GM19023 (cell line): ENCODE results near the gene IL19.

ENCODE experiments used
- ATAC-seq: cut with Tn5 transposase; IDR thresholded peaks from one replicate; pipeline ENCODE4 v1.9.1; 2021; ENCODE audit warnings: mild to moderate bottlenecking, moderate library complexity; ENCODE audit not compliant: unreplicated experiment

The IL19 gene, protein sequence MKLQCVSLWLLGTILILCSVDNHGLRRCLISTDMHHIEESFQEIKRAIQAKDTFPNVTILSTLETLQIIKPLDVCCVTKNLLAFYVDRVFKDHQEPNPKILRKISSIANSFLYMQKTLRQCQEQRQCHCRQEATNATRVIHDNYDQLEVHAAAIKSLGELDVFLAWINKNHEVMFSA

DNA sequence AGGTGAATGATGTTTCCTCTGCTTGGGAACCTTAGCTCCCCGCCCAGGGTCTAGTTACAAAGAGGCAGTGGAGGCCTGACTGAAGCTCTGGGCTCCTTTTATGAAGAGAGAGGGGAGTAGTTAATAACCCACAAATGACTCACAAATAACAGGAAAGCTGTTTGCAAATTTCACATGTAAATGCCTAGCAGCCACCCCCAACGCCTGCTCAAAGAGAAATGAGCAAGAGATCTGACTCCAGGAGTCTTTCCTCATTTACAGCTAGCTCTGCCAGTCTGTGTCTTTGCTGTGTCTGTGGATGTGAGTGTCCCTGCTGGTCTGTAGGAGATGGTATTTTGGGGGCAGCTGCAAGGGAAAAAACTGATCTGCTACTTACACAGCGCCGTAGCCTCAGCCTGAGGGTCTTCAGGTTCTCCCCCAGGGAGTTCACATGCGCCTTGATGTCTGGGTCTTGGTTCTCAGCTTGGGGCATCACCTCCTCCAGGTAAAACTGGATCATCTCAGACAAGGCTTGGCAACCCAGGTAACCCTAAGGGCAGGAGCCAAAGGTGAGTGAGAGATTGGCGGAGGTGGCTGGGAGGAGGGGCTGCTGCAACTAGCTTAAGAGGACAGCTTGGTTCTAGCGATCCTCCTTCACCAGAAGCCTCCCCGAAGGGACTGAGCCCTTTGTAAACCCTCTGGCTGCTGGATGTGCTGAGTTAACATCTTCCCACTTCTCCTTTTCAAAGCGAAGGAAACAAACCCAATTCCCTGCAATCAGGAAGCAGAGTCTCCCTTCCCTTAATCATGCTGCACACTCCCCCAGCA, at the start of gene IL19:
TSS of gene IL19 (plus strand) at position 243 of the 807 bp plus-strand sequence. CDS start 65,890 bp downstream, outside the sequence.
- no peak for ATAC-seq

DNA sequence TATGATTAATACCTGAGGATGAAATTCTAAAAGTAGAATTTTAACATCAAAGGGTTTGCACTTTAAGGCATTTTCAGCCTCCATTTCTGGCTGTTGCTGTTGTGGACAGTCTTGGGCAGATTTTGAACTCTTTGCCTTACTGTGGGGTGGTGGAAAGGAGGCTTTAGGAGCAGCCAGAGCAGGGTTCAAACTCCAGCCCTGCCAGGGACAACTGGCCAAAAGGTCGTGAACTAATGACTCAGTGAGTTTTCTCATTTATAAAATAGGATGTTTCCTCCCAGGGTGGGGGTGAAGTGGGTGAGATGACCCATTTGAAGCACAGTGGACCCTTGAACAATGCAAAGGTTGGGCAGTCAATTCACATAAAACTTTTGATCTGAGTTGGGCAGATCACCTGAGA, 49.1 kb upstream of the IL19 start:
- no peak for ATAC-seq

DNA sequence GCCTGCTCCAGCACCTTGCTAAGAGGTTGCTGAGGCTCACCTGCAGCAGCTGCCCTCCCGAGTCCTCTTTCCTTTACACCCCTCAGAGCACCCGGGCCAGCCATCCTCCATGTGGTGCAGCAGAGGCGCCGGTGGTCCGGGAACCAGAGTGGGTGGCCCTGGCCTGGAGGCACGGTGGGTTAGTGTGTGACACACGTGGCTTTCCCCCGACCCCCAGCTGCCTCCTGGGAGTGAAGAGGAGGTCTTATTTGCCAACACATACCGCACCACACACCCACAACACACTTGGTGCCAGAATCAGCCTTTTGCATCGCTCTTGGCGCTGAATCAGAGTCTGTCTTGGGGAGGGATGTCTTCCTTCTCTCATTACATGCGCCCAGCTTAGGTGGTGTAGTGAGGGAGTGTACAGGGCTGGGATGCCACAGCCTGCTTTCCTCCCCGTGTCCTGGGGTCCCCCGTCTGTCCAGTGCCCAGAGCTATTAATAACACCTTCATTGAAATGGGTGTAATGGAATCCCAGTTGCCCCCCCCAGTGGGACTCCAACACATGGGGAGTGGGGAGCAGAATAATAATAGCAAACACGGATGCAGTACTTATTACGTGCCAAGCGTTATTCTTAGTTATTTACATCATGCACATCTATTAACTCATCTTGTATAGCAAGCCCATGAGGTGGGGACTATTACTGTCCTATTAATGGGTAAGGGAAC, 47.7 kb upstream of the IL19 start:
- no peak for ATAC-seq

DNA sequence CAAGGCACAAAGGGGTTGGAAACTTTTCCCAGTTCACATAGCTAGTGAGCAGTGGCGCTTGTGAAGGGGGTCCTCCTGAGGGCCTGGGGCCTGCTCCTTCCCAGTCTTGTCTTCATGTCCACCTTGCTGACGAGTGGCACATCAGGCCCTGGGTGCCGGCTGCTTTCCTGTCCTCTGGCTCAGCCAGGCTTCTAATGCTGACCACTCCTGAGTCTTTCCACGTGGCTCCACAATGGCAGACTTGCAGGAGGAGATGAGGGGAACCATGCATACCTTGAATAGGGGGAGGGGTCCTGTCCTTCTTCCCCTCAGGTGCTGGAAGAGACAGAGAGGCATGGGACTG, 47.1 kb upstream of the IL19 start:
- no peak for ATAC-seq

DNA sequence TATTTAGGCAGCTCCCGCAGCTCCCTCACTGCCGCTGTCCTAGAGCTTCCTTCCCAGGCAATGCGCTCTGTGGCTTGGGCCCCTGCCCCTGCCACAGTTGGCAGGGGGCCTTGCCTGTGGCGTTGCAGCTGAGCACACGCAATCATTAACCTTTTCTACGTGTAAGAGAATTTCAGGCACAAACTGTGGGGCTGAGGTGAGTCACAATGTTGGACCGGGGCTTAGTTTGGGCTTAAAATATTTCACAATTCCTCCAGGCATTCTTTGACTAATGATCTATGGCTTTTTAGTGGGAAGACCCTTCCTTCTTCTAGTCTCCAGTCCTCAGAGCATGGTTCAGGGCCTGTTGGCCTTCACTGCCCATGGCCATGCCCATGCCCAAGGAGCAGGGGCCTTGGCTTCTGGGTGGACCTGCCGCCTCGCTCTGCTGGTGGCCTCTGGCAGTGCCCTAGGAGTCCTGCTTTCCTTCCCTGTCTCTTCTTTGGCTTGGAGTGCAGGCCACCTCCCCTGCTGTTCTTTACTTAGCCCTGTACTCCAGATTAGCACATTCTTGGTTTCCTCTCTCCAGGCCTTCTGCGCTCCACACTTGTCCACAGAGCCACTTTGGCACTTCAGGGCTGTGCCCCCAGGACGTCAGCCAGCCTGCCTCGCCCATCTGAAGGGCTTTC, 46.6 kb upstream of the IL19 start:
- ATAC-seq, result no peak

DNA sequence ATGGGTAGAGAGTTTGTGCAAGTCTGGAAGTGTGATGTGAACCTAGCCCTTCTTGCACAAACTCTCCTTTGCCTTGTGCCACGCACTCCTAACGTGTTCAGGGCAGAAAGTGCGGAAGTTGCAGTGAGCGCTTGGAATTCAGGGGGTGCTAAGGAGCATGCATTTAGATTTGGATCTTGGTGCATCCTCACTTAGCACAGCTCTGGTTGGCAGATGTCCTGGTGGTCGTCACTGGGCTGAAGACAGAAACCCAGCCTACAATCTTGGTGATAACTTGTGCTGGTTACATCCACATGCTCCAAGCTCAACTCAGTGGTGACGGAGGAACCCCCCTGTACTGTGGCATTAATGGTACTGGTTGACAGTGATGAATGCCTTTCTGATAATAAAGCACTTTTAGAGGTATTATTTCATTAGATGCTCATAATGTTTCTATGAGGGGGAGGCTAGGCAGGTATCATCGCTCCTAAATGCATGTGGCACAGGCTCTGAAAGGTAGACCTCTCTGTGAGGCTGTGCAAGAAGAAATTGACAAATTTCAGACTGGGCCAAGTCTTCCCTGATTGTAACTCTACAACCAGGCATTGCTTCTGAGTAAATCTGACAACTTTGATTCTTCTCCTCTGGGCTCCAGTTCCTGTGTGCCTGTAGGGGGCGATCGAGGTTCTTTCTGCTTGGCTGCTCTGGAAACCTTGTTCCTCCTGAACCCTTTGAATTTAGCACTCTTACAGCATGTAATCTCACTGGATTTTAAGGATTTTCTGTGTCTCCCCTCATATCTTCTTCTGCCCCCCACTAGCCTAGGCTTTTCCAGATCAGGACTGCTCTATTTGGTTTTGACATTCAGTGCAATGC, 45.2 kb upstream of the IL19 start:
- ATAC-seq, result no peak

DNA sequence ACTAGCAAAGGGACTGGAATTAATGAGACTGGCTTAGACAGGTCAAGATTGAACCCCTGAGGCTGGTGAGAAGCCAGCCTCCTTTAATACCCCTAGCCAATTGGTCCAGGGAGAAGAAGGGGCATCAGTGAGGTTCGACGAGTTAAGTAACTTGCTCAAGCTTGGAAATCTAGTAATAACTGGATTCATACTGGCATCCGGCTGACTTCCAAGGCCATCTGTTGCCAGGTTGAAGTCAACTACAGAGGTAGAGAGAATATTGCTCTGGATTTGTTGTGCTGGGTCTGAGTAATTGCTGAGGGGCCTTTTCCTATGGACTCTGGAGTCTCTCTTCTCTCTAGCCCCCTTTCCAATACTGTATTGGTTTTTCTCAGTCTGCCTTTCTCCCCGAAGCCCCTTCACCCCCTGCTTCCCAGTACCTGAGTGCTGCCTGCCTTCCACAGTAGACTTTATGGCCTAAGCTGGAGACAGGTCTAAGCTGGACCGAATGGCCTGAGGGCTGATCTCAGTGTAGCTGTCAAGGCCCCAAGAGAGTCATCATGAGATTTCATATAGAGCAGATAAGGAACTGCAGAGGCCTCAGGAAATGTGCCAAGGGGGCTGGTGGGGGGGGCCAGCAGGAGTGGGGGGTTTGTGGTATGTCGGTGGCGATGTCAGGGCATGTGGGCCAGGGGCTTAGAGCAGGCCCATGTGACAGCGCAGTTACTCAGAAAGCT, 42.4 kb upstream of the IL19 start:
- ATAC-seq, result no peak

DNA sequence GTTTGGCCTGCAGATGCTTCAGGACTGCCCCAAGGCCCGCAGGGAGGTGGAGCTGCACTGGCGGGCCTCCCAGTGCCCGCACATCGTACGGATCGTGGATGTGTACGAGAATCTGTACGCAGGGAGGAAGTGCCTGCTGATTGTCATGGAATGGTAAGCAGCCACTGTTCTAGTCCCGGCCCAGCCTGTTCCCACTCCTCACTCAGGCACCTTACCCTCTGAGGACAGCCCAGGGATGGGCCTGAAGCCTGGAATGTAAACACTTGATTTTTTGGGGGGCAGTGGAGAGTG, 41.9 kb upstream of the IL19 start:
- ATAC-seq, result no peak

DNA sequence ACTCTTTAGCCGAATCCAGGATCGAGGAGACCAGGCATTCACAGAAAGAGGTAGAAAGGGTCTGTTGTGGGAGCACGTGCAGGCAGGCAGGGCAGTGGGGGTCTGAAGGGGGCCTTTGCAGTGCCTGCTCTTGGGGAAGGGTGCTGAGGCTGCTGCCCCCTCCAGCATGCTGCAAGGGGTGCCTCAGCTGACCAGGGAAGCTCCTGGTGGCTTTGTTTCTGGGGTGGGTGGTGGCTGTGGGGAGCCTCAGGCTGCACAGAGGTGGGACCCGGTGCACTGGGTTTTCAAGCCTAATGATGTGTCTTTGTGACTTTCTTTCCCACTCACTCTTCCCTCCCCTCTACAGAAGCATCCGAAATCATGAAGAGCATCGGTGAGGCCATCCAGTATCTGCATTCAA, 41.5 kb upstream of the IL19 start:
- no peak for ATAC-seq

DNA sequence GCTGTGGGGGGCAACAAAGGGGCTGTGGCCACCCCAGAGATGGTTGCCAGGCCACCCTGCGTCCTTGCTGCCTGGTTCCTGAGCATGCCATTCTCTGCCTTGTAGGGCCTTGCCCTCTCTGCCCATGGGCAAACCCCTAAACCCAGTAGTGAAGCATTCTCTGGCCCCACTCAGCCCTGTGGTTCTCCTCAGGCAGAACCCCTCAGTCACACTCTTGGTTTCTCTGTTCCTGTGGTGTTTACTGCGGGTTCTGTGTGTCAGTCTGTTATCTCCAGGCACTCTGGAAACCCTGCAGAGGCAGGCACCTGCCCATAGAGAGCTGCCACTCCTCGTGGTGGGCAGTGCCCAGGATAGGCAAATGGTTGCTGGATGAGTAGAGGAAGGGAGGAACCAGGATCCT, 41.1 kb upstream of the IL19 start:
- ATAC-seq, result no peak

DNA sequence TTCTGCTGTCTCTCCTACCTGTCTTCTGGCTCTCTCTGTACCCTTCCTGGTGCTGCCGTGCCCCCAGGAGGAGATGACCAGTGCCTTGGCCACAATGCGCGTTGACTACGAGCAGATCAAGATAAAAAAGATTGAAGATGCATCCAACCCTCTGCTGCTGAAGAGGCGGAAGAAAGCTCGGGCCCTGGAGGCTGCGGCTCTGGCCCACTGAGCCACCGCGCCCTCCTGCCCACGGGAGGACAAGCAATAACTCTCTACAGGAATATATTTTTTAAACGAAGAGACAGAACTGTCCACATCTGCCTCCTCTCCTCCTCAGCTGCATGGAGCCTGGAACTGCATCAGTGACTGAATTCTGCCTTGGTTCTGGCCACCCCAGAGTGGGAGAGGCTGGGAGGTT, 38.1 kb upstream of the IL19 start:
- no peak for ATAC-seq

DNA sequence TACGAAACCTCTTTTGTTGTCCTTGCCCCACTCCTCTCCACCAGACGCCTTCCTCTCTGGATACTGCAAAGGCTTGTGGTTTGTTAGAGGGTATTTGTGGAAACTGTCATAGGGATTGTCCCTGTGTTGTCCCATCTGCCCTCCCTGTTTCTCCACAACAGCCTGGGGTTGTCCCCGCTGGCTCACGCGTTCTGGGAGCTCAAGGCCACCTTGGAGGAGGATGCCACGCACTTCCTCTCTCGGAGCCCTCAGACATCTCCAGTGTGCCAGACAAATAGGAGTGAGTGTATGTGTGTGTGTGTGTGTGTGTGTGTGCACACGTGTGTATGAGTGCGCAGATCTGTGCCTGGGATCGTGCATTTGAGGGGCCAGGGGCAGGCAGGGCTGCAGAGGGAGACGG, 37.6 kb upstream of the IL19 start:
- ATAC-seq, result no peak

DNA sequence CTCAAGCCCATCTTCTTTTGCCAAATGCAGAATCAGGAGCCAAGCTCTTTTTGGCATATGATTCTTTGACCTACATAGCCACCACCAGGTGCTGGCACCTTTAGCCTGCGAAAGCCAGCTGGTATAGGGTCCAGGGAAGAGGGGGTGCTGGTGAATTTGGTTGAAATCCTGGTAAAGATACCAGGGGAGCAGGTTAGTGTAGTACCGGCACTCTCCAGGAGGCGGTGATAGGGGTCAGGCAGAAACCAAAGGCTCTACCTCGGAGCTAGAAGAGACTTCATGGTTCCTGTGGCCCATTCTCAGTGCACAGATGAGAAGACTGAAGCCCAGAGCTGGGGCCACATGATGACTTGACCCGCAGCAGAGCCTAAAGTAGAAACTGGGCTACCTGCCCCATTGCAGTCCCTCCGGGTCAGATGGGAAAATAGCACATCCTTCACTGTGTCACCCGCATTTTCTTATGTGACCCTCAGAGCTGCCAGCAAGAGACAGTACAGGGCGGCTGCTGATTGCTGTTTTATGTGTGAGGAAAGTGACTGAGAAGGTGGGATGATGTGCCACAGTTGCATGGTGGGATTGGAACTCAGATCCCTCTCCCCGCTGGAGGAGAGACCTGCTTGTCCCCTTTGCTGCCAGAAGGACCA, 36.0 kb upstream of the IL19 start:
- ATAC-seq, result no peak

DNA sequence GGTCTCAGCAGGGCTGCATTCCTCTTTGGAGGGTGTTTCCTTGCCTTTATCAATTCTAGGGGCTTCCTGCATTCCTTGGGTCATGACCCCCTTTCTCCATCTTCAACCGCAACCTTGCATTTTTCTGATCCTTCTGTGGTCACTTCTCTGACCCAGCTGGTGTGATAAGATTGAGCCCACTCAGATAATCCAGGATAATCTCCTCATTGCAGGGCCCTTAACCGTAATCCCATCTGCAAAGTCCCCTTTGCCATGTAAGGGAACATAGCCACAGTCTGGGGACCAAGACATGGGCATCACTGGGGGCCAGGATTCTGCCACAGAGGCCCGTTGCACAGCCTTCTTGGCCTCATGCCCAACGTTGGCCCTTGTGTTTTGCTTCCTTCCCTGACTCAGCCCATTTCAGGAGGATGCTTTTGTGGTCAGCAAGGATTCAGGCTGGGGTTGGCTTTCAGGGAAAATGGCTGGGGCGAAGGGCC, 35.0 kb upstream of the IL19 start:
- ATAC-seq, result no peak

DNA sequence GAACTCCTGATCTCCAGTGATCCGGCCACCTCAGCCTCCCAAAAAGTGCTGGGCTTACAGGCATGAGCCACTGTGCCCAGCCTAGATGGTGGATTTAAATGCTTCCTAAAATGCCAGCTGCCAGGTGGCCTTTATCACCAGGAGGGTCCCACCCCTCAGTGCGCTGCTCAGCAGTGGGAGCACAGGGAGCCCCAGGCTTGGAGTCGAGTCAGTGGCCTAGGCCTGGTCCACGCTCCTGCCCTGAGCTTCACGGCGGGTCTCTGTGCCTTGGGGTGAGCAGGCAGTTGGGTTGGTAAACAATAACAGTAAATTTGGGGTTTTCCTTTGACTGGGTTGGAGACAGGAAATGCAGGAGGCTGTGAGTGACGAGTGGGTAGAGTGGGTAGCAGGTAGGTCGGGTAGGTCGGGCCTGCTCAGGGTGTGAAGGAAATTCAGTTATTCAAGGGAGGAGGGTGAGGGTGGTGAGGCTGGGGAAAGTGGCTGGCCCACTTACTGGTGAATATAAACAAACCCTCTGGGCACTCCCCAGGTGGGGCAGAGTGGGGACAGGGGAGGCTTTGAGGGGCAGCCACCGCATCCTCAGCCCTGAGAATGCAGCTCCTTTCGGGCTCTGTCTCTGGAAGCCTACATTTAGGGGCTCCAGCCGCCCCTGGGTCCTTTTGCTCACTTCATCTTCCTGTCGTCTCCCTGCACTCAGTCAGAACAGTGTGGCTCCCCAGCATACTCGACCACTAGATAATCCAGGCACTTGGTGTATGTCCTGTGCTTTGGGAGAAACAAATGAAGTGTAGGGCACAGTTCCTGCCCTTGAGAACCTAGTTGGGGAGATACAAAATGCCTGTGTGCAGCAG, 33.5 kb upstream of the IL19 start:
- no peak for ATAC-seq

DNA sequence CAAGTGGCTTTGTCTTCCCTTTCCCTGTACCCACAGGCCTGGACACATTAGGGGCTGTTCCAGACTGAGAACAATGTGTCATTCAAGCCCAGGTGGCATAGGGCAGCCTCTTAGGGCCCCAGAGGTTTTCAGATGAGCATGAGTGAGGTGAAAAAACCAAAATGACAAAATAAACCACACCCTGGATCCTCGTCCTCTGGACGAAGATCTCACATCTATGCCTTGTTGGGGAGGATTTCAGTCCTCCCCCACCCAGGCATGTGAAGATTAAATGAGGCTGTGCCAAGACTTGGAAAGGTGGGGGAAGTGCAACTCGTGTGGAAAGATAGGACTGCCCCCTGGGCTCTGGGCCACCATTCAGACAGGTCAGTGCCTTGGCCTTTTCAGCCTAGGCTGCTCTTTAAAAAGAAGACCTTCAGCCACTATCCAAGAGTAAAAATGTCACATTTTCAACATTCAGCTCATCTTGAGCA, 32.8 kb upstream of the IL19 start:
- no peak for ATAC-seq

DNA sequence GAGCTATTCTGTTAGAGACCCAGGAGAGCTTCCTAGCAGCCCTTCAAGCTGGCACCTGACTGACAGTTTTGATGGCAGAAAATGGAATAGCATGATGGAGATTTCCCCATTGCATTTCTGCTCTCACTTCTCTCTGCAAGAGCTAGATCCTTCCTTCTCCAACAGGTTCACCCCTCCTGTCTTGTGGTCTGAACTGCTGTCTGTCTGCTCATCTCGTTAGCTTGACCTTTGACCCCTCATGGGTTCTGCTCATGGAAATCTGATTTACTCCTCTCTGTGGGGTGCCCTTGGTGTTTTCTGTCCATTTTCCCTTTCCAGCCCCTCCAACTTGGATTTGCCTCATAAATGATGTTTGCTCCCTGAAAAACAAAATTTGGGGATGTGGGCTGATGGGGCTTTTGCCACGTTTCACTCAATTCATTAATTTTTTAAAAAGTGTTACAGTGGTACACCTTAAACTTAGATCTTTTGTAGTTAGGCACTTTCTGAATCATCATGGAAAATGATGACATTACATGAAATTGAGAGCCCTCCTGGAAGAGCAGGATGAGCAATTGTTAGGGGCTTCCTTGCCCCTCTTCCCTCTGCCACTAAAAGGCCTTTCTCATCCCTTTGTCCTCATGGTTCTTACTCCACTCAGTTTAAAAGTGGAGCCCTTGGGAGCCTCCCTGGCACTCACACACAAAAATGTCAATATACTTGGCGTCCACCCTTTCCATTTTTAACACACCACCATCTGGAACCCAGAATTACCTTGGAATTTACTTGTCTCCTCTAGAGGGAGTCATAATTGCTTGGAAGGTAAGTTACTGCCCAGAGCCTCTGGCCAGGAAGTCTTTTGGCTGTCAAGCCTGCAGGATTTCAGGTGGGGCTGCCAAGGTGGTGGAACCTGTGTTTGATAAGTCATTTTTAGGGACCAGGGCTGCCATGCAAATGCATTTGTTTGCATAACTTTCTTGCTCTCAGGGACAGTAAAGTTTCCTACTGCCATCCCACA, 31.9 kb upstream of the IL19 start:
- ATAC-seq, result peak; percentile 6
